GM21825 (cell line): ENCODE results near the gene COG3.

ENCODE experiments used
- ATAC-seq: cut with Tn5 transposase; IDR thresholded peaks from one replicate; pipeline ENCODE4 v1.9.1; 2021; ENCODE audit warnings: mild to moderate bottlenecking, moderate library complexity; ENCODE audit not compliant: unreplicated experiment

The COG3 gene

GRCh38 chr13:45445053-45445452 lies 19.7 kb upstream of the COG3 start:
- no peak for ATAC-seq

GRCh38 chr13:45446181-45446580 lies 18.6 kb upstream of the COG3 start:
- ATAC-seq = no peak

GRCh38 chr13:45447050-45447661 lies 17.6 kb upstream of the COG3 start:
- no peak for ATAC-seq

GRCh38 chr13:45448965-45449559 lies 15.7 kb upstream of the COG3 start:
- no peak for ATAC-seq

GRCh38 chr13:45451282-45451681 lies 13.5 kb upstream of the COG3 start:
- ATAC-seq = no peak

- ATAC-seq = no peak
Observed at GRCh38 chr13:45454204-45454603, 10.5 kb upstream of the COG3 start.

- ATAC-seq = no peak
Observed at GRCh38 chr13:45456196-45456972, 8.4 kb upstream of the COG3 start.

GRCh38 chr13:45464141-45464686 lies 525 bp upstream of the COG3 start:
- ATAC-seq = no peak

GRCh38 chr13:45466359-45466758 lies 1.6 kb downstream of the COG3 start:
- ATAC-seq = no peak

- no peak for ATAC-seq
Observed at GRCh38 chr13:45468635-45469034, 3.9 kb downstream of the COG3 start.

GRCh38 chr13:45472171-45472705 lies 7.5 kb downstream of the COG3 start:
- ATAC-seq = no peak

- ATAC-seq = no peak
Observed at GRCh38 chr13:45473627-45474026, 8.9 kb downstream of the COG3 start.

GRCh38 chr13:45474584-45475454 lies 10.1 kb downstream of the COG3 start:
- no peak for ATAC-seq

- ATAC-seq = no peak
Observed at GRCh38 chr13:45479661-45480060, 14.9 kb downstream of the COG3 start.

GRCh38 chr13:45481688-45482087 lies 16.9 kb downstream of the COG3 start:
- ATAC-seq = no peak

GRCh38 chr13:45482571-45483173 lies 17.9 kb downstream of the COG3 start:
- ATAC-seq = no peak

GRCh38 chr13:45487604-45488003 lies 22.9 kb downstream of the COG3 start:
- no peak for ATAC-seq

- peak; percentile 58 for ATAC-seq
Observed at GRCh38 chr13:45490068-45490467, 25.3 kb downstream of the COG3 start.

GRCh38 chr13:45492538-45492937 lies 27.8 kb downstream of the COG3 start:
- no peak for ATAC-seq

GRCh38 chr13:45496942-45497341 lies 32.2 kb downstream of the COG3 start:
- ATAC-seq = no peak
